Hematopoietic multipotent progenitor cell treated with erythropoietin and hydrocortisone succinate and interleukin-3 and kit ligand, for 15 days (in vitro differentiated cells): ENCODE measurements around the gene PRUNE1.

Experiments used
- DNase-seq: peaks from one replicate; pipeline ENCODE4 v3.0.0-alpha.2; 2015; ENCODE audit warnings: low spot score

Gene PRUNE1

DNA sequence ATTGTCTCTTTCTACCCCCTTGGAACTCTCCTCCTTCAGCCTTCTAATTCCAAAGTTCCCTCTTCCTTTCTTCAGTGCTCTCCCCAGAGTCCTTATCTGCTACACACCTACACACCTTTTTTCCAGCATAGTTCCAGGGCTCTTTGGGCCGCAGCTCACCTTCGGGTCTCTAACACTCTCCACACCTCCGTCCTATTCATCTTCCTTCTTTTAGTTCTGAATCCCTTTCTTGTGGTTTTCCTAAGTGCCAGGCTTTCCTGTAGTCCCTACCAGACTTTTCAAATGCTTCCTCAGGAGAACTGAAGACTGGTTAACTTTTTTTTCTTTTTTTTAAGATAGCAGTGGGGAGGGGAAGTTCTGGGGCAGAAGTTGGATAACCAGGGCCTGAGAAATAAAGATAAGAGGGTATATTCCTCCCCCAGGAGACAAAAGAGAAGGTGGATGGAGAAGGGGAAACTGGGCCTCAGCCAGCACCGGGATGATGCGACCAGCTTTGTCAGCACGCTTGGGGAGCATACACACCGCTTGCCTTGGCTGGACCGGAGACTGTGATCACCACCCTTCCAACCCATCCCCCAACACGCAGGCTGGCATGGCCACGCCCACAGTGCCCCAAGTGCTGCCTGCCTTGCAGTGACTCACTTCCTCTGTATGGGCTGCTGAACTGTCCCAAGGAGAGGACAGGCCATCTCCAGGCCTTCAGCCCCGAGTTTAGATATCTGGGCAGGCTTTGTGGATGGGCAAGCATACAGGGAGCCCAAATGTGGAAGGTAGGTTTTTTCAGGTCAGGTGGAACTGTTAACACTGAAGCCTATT lies 31.2 kb upstream of the PRUNE1 start:
- DNase-seq = peak; percentile 94

DNA sequence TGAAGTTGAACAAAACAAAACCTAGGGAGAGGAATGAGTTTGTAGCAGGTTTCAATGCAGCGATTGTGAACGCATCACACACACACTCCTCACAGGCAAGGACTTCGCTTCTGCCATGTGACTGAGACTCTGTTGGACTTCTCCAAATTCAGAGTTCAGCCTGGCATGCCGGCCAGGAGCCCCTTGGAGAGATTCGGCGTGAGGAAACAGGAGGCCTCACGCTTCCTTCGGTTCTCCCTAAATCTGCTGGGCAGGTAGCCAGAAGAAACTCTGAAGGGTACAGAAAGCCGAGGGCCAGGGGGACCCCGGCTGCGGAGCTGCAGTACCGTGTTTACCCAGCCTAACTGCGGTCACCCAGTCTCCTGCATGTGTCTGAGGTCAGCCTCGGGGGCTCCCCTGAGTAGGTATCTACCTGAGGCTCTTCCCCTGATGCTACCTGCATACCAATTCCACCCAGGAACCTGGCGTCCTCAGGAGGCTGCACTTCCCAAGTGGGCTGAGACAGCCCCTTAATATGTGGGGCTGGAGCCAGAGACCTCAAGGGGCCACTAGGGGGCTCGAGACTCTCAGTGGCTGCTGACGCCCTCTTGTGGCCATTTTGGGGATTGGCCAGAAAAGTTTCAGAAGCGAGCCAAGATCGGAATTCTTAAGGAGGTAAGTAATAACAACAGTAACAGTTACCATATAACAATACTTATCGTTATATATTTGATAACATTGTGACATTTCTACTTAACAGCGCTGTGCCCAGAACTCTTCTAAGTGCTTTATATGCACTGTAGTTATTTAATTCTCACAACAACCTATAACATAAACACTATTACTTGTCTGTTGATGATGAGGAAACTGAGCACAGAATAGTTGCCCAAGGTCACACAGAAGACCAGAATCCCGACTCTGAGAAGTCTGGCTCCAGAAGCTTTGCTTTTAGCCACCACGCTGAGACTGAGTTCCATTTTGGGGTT lies 28.9 kb upstream of the PRUNE1 start:
- DNase-seq = peak; percentile 95

DNA sequence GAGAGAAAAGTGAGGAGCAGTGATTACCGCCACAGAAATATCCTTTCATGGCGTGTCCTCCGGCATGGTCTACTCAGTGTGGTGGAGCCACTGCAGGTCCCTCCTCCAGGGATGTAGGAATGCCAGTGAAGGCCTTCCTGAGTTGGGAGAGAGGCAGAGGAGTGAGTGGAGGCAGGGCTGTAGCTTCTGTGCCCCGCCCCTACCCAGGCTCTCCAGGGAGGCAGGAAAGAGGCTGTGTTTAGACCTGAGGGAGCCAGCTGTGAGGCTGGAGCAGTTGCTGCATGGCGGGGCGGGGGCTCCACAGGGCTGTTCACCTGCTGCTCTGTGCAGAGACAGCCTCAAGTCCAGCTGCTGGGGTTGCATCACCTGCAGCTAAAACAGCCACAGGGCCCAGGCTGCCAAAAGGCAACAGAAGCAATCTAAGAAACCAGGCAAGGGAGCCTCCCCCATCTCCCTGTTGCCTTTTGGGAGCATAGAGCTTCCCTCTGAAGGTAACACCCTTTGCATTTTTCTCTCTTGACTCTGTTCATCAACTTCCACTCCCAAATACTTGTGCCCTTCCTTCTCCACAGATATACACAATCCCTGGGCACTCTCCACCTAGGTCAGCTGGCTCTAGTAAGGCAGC lies 27.0 kb upstream of the PRUNE1 start:
- no peak for DNase-seq

DNA sequence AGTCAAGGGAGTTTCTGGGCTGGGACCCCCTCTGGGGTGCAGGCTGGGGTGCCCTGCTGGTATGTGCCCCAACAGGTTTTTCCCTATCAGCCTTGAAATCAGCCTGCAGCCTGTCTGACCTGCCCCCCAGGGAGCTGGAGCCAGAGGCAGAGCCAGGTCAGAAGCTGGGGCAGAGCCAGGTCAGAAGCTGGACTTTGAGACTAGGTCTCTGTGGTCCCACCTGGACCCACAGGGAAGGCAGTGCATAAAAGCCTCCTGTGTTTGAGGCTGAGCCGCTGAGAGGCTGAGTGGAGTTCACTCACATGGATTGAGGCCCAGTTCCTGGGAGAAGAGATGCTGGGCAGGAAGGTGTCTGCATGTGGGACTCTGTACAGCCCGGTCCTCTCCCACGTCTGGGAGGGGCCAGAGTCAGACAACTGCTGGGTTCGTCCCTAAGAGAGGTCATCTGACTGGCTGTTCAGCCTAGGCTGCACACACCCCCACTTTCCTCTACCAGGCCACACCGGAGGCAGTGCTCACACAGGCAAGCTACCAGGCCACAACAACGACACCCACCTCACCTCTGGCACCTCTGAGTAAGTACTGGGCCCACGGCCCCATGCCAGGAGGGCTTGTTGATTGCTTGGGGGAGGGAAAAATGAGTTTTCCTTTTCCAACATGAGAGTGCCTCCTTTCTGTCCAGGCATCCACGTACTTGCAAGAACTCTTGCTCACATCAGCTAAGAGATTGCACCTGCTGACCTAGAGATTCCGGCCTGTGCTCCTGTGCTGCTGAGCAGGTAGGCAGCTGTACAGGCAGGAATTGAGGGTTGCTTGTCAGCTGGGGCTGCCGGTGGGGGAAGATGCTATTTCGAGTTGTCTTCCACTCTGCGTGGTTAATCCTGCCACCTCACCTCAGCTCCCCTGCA lies 26.2 kb upstream of the PRUNE1 start, which contains the start of gene ANXA9:
Gene ANXA9 (plus strand): TSS at position 488 of the 908 bp plus-strand sequence. CDS start 814 bp downstream, outside the sequence.
- no peak for DNase-seq

DNA sequence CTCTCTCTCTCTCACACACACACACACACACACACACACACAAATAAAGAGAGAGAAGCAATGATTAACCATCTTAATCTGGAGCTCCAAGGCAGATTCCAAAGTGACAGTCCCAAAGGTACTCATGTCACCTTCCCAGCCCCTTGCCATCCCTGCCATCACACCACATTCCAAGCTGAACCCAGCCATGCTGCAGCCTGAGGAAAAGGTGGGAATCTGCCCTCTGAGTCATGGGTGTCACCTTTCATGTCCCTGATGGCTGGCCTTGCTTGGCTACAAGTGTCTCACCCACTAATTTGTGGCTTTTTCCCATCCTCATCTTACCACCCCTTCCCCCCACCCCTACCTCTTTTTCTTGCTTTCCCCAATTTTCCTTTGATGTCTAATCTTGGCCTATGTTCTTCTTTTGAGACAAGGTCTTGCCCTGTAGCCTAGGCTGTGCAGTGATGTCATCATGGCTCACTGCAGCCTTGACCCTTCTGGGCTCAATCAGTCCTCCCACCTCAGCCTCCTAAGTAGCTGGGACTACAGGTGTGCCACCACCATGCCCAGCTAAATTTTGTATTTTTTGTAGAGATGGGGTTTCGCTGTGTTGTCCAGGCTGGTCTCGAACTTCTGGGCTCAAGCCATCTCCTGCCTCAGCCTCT lies 22.9 kb upstream of the PRUNE1 start:
- DNase-seq = no peak

DNA sequence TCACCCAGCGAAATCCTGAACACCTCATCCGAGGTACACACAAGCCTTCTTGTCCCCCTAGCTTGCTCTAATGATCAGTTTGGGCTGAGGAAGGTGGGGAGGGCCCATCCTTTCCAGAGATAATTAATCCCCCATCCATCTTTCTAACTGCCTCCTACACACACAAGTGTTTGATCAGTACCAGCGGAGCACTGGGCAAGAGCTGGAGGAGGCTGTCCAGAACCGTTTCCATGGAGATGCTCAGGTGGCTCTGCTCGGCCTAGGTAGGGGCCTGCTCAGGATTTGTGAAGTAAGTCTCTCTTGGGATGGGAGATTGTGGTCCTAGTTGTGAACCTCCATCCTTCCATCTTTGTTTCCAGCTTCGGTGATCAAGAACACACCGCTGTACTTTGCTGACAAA lies 20.3 kb upstream of the PRUNE1 start:
- DNase-seq = no peak

DNA sequence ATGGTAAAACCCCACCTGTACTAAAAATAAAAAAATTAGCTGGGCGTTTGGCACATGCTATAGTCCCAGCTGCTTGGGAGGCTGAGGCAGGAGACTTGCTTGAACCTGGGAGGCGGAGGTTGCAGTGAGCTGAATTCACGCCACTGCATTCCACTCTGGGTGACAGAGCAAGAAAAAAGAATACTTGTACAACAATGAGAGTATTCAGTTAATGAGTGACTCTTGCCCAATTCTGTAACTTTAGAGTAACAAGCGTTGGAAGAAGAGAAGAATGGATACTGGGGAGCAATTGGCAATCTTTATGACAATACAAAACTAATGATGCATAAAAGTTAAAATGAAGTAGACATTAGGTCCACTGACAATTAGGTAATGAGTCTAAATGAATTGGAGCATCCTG lies 15.6 kb upstream of the PRUNE1 start:
- DNase-seq = no peak

DNA sequence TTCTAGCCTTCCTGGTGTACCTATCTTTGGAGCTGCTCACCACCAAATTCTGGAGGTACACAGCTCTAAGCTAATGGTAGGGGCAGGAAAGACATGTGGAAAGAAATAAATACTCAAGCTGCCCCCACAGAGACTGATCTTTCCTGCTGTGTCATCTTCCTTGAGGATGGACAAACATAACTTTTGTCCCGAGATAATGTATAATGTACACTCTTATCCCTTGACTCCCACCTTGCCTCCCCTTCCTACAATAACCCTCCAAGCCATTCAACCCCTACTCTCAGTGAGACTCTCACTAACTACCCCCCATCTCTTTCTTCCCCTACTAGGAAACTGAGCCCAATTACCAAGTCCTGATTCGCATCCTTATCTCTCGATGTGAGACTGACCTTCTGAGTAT lies 14.0 kb upstream of the PRUNE1 start:
- DNase-seq = no peak

DNA sequence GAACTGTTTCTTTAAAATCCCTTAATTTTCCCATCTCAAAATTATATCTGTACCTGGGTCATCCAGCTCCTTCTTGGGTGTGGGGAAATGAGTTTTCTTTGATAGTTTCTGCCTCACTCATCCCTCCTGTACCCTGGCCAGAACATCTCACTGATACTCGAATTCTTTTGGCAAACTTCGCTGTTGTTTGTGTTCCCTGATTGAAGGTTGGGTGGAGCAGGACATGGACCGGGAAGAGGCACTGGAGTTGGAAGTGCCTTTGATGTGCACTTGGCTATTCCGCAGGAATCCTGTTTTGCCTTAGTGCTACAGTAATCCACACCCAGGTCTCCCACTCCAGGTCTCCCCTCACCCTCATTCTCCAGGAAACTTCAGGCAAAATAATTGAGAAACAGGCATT lies 12.8 kb upstream of the PRUNE1 start:
- DNase-seq = no peak

DNA sequence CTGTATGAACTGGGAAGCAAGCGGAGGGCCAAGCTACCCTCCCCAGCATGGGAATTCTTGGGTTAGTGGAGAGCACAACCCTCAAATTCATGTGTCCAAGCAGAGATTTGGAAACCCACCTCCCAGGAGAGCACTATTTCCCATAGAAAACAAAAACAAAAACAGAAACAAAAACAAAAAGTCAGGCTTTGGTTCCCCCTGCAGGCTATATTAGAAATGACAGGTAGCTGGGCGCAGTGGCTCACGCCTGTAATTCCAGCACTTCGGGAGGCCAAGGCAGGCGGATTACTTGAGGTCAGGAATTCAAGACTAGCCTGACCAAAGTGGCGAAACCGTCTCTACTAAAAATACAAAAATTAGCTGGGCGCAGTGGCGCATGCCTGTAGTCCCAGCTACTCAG lies 12.4 kb upstream of the PRUNE1 start:
- DNase-seq = peak; percentile 66

DNA sequence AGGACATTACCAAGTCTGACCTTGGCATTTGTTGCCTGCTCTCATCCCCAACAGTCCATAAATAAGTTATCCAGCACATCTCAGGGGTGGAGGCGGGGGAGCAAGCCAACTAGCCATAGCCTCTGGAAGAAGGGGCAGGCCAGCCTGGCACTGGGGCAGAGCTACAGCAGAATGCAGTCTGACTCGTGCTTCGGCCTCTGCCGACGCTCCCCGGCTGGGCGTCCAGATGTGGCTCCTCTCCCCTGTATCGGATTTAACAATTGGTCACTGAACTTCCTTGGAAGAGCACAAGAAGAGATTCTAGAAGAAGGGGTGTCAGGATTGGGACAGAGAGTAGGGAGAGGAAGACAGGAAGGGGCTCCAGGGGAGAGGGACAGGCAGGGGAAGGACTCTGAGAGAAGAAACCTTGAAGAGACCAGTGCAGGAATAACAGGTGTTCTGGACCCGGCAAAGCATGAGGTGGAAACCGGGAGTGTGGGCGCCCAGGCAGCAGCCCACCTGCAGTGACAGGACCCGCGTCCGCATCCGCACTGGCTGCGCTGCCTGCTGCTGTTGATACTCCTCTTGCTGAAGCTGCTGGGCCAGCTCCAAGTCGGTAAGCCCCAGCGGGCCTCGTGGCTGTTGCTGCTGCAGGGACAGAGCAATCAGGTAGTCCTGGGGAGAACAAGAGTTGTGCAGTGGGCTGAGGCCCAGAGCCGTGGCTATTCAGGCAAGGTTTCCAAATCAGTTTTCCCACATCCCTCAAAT lies 10.9 kb upstream of the PRUNE1 start:
- DNase-seq = no peak

DNA sequence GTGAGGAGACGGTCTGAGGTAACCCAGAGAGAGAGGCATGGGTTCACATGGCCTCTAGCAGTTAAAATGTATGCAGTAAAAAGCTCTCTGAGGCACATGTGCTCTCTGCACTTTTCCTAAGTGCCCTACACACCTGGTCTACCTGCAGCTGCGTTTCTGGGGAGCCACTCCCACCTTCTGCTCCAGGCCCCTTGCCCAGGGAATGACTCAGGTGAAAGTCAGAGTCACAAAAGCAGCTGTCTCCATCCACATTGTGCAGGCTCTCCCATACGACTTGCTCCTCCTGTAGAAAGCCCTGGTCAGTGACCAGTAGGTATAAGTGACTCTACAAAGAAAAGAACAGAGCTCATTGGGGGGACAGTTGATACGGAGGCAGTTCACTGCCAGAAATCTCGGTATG lies 10.3 kb upstream of the PRUNE1 start:
- no peak for DNase-seq

DNA sequence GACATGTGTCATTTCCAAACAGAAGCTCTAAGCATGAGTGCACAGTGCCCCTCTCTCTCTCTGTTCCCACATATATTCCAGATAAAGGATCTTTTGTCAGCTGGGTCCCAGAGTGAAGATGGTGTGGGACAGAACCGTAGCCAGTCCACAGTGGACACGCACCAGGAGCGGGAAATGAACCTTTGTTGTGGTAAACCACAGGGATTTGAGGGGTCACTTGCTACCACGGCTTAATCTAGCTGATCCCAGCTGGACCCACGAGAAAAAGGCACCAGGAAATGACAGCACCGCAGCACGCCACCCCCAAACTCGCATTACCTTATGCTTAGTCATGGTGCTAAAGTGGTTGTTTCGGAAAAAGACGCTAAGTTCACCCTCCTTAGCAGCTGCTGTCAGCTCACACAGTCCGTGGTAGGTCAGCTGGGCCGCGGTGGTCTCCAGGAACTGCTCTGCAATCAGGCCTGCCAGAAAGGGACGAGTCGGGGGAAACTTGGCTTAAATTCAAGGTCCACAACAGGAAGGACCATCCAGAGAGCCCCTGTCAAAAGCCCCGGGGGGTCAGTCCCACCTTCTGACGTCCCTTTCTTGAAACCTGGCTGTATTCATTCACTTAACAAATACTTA lies 9.1 kb upstream of the PRUNE1 start:
- no peak for DNase-seq

DNA sequence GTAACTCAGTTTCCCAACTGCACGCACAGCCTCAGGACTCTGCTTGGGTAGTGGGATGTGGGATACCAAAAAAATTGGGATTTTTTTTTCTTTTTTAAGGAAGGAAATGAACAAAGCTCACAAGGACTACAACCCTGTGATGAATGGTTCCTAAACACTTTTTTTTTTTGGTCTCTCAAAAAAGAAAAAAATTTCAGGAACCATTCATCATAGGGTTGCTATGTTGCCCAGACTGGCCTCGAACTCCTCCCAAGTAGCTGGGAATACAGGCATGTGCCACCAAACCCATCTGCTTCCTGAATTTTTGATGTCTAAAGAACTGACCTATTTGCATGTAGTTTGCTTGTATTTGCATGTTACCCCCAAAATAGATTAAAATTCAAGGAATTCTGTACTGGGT lies 8.3 kb upstream of the PRUNE1 start:
- DNase-seq = no peak

DNA sequence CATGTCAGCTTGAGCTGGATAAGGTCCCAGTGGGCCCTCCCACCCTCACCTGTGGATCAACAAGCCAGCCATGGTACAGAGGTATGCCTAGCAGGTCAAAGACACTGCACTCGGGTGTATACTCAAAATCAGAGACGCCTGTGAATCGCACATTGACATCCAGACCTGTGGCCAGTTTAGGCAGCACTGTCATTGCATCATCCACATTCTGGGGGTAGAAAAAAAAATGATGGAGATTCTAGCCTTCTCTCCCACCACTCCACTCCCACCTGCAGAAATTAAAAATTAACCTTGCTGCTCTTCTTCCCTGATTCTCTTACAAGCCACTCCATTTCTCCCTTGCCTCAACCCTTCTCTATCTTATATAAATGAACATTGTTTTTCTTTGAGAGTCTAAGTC lies 7.8 kb upstream of the PRUNE1 start:
- DNase-seq = no peak

DNA sequence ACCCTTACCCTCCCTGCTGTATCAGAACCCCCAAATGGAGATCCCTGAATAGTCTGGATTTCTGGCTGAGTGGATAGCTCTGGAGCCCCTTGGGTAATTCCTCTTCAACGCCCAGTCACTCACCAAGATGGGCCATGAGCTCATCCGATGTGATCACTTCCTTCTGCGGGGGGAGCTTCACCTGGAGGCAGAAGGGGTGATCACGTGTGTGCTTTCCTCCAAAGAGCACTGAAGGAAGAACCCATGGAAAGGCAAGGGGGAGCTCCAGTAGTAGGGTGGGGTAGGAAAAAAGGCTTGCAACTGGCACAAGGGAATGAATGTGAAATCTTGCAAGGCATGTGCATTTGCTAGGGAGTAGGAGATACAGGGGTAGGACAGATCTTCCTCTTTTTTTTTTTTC lies 6.6 kb upstream of the PRUNE1 start:
- no peak for DNase-seq

DNA sequence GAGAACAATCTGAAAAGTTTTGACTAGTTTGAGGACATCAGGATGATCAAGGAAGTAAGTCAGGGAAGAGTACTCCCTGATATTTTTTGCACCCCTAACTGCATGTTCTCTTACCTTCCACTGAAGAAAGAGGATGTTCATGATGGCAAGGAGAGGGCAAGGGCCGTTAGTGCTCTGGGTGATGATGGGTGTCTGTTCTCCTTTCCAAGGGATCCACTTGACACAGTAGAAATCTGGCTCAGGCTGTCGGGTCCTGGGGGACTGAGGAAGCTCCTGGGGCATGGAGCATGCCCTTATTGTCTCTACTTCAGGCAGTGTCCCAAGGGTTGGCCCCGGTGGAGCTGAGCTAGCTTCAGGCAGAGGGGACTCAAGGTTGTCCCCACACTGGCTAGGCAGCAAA lies 6.2 kb upstream of the PRUNE1 start:
- DNase-seq = no peak

DNA sequence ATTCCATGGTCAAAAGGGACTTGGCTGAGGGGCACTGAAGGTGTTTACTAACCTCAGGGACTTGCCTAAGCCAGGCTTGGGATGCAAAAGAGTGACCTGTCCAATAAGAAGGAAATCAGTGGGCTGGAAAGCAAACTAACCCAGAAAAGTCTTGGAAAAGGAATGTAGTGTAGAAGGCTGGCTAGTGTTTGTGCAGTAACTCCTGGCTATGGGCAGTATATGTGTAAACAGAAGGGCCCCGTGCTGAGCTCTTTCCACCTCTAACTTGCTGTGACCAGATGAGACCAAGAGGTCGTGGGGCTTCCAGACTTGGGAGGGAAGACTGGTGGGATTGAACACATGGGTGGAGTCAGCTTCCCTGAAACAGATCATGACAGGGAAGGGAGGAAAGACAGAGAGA lies 5.6 kb upstream of the PRUNE1 start:
- DNase-seq = no peak

DNA sequence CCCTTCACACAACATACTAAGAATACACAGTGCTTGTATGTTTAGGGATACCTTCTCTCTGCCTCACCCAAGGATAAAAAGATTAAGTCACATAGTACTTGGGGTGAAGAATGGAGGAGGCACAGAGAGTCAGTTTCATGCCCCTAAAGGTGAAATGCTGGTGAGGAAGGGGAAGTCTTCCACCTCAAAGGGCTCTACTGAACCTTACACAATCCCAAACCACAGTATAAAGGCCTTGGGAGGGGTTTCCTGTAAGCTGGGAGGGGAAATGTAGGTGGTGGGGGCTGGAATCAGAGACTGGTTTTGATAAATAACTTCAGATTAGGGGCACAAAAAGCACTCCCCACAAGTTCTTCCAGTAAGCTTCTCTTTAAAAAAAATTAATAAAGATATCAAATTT lies 5.1 kb upstream of the PRUNE1 start:
- DNase-seq = no peak
